GM12873 (cell line): ENCODE results near the gene GCSAM.

Experiments
- TF ChIP-seq, protein P1 (sequence below): IDR thresholded peaks from 2 replicates; pipeline ENCODE4 v1.5.1; 2012; ENCODE audit warnings: low read depth, mild to moderate bottlenecking, moderate library complexity, low read length, control low read depth; ENCODE audit not compliant: insufficient read depth; ENCODE audit errors: missing control alignments

The GCSAM gene

DNA sequence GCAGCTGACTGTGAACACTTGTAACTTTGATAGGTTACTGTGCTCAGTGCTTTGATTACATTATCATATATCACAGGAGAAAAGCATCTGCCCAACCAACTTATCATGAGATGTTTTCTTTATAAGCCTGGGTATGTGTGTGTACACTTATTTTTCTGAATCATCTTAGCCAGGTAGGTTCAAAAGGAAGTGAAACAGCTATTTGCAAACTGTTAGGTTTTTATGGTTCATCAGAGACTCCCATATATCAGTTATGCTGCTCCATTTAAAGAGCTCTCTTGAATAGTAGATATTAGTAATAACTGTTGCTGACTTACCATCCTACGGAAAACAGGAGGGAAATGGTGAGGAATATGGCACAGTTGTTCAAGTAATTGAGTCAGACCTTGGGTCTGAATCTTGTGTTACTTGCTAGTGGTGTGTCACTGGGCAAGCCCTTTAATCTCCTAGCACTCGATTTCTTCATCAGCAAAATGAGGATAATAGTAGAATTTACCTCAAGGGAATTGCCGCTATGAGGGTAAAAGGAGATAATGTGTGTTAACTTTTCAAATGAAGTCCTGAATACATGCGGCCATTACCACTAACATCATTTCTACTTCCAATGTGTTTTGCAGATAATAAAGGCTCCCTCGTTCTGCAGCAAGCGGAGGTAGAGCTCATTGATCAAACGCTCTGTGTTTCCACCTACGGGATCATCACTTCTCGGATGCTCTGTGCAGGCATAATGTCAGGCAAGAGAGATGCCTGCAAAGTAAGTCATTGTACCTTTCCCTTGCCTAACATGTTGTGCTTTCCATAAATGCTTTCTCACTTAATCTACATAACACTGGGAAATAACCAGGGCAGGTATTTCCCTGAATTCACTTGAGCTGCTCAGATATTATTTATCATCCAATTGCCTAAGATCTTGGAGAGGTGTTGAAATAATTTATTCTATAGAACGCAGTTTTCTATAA is 54.6 kb downstream of the GCSAM start:
- TF ChIP-seq, protein P1, sequence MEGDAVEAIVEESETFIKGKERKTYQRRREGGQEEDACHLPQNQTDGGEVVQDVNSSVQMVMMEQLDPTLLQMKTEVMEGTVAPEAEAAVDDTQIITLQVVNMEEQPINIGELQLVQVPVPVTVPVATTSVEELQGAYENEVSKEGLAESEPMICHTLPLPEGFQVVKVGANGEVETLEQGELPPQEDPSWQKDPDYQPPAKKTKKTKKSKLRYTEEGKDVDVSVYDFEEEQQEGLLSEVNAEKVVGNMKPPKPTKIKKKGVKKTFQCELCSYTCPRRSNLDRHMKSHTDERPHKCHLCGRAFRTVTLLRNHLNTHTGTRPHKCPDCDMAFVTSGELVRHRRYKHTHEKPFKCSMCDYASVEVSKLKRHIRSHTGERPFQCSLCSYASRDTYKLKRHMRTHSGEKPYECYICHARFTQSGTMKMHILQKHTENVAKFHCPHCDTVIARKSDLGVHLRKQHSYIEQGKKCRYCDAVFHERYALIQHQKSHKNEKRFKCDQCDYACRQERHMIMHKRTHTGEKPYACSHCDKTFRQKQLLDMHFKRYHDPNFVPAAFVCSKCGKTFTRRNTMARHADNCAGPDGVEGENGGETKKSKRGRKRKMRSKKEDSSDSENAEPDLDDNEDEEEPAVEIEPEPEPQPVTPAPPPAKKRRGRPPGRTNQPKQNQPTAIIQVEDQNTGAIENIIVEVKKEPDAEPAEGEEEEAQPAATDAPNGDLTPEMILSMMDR: no peak

DNA sequence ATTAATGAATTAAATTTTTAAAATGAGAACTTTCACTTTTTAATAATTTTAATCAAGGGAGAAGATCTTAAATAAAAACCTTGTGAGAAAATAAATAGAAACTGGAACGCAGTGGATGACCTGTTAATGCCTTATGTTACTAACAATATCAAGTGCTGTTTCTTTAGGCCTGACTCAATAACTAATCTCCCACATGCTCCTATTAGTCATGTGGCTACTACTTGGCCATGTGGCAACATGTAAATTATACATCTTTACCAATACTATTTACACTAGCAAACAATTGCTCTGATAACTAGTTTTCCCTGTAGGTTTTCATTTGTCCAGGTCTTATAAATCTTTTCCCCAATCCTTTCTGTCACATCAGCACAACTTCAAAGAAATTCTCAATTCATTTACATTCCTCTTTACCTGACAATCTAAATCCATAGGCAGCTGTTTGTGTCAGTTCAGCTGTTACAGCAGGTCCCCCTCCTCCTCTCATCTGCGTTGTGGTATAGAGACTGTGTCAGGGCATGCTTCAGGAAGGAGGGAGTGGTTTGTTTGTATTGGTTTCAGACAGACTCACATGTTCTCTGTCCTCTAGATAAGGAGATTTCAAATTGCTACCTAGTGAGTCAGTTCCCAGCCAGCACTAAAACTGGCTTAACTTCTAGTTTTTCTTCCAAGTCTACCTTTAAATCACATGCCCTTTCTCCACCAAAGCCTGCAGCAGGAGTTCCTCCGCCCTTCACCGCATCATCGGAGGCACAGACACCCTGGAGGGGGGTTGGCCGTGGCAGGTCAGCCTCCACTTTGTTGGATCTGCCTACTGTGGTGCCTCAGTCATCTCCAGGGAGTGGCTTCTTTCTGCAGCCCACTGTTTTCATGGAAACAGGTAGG is 58.2 kb downstream of the GCSAM start:
- TF ChIP-seq, protein P1: no peak

GRCh38 chr3:112074006-112074405 is 59.0 kb downstream of the GCSAM start:
- TF ChIP-seq, protein P1: no peak
